Mesothelial cell of epicardium (in vitro differentiated cells): Measurements from ENCODE around the gene JUND. TPM values are rescaled to one million over a fixed set of nuclear protein-coding genes. Genes with fewer than 3 reads are reported as not detected.

Experiments
- DNase-seq, 2 experiments: peaks; one replicate each; pipeline ENCODE4 v3.0.0; 2021; ENCODE audit warnings: low spot score in 2 of 2; ENCODE audit not compliant: unreplicated experiment in 2 of 2
- H3K27ac Mint-ChIP-seq: 2 replicates; pipeline ENCODE4 v1.8.0; 2021; ENCODE audit warnings: mixed read lengths
- H3K27me3 Mint-ChIP-seq: 2 replicates; pipeline ENCODE4 v1.8.0; 2021; ENCODE audit warnings: low read depth, mixed read lengths
- H3K36me3 Mint-ChIP-seq: 2 replicates; pipeline ENCODE4 v1.8.0; 2021; ENCODE audit warnings: mixed read lengths
- H3K4me1 Mint-ChIP-seq: 2 replicates; pipeline ENCODE4 v1.8.0; 2021; ENCODE audit warnings: mixed read lengths
- H3K4me3 Mint-ChIP-seq: 2 replicates; pipeline ENCODE4 v1.8.0; 2021; ENCODE audit warnings: mild to moderate bottlenecking, moderate library complexity, mixed read lengths
- H3K9me3 Mint-ChIP-seq: 2 replicates; pipeline ENCODE4 v1.8.0; 2021; ENCODE audit warnings: mixed read lengths
- CTCF ChIP-seq: fragments of 200-600 bp; sonication (generic); IDR thresholded peaks from one replicate; pipeline ENCODE4 v1.5.0; 2021; ENCODE audit warnings: antibody characterized with exemption; ENCODE audit not compliant: unreplicated experiment
- total RNA-seq: library from RNA; stranded (reverse); gene quantifications from 3 replicates; pipeline ENCODE4 v1.2.1, GENCODE V29; 2021

The JUND gene
- total RNA-seq, 1 donor from 2014 or later: 276 TPM

DNA sequence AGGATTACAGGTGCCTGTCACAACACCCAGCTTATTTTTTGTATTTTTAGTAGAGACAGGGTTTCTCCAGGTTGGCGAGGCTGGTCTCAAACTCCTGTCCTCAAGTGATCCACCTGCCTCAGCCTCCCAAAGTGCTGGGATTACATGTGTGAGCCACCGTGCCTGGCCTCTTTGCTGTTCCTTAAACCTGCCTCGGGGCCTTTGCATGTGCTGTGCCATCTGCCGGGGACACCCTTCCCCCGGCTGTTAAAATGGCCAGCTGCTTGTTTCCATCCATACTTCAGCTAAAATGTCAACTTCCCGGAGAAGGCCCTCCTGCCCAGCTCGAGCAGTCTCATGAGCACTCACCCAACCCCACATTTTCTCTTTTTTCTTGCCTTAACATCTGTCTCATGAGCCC, 36.1 kb downstream of the JUND start:
- H3K27ac Mint-ChIP-seq: no peak overlapping the region
- no peak for DNase-seq
- H3K36me3 Mint-ChIP-seq: no peaks in the 10 kb centered on the region
- H3K4me3 Mint-ChIP-seq: no peak overlapping the region
- no peak for TF ChIP-seq CTCF
- H3K4me1 Mint-ChIP-seq: peaks cover 1% of the 10 kb centered on the region
- peaks cover 12% of the 10 kb centered on the region for H3K27me3 Mint-ChIP-seq
- H3K9me3 Mint-ChIP-seq: no peaks in the 10 kb centered on the region

DNA sequence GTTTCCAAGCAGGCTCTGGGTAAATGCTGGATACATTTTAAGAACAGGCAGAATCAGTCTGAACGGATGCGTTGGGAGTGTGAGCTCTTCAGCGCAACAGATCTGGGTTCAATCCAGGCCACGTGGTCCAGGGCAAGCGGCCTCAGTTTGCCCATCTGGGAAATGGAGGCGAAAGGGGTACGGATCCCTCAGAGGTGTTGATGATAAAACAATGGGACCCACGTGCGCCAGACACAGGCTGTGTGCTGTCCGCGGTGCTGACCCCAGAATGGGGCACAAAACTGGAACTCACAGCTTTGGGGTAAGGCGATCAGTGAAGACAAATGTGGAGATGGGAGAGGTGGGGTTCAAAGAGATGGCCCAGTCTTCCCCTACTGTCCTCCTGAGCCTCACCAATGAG, 42.1 kb downstream of the JUND start:
- no peaks in the 10 kb centered on the region for H3K9me3 Mint-ChIP-seq
- no peak for TF ChIP-seq CTCF
- no peak overlapping the region for H3K4me3 Mint-ChIP-seq
- no peaks in the 10 kb centered on the region for H3K36me3 Mint-ChIP-seq
- H3K4me1 Mint-ChIP-seq: no peaks in the 10 kb centered on the region
- peaks cover 43% of the 10 kb centered on the region for H3K27me3 Mint-ChIP-seq
- H3K27ac Mint-ChIP-seq: no peak overlapping the region
- no peak for DNase-seq

GRCh38 chr19:18234194-18234593, 47.2 kb downstream of the JUND start:
- peaks cover 63% of the 10 kb centered on the region for H3K27me3 Mint-ChIP-seq
- H3K4me1 Mint-ChIP-seq: peaks cover 6% of the 10 kb centered on the region
- TF ChIP-seq CTCF: no peak
- no peak overlapping the region for H3K27ac Mint-ChIP-seq
- DNase-seq: no peak
- H3K36me3 Mint-ChIP-seq: no peaks in the 10 kb centered on the region
- H3K9me3 Mint-ChIP-seq: peaks cover 6% of the 10 kb centered on the region
- no peak overlapping the region for H3K4me3 Mint-ChIP-seq

DNA sequence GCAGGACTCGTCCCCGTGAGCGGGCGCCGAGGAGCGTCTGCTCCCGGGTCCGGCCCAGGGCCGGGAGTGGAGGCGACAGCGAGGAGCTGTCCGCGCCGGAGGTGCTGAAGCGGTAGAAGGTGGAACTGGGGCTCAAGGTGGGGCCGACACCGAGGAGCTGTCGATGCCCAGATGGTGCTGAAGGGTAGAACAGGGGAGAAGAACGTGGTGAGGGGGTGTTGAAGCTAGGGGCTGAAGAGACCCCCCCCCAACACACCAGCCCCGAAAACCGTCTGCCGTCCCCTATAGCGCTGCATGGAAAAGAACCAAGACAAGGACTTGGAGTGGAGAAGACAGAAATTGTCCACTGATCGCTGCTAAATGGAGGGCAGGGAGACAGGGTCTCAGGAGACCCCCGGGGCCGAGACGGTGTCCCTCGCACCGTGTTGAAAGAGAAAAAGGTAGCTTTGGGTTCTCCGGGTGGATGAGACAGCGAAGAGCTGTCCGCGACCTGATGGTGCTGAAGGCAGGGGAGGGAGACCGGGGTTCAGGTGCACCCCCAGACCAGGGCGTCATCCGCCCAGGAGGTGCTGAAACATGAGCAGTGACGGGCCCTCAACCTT, 48.1 kb downstream of the JUND start:
- Mint-ChIP-seq H3K27me3 (peaks cover 62% of the 10 kb centered on the region), H3K36me3 (no peaks in the 10 kb centered on the region), H3K9me3 (peaks cover 6% of the 10 kb centered on the region), H3K27ac (no peak overlapping the region), H3K4me1 (peaks cover 6% of the 10 kb centered on the region), H3K4me3 (no peak overlapping the region)
- peak; percentile 63 to 87 for DNase-seq
- no peak for TF ChIP-seq CTCF

DNA sequence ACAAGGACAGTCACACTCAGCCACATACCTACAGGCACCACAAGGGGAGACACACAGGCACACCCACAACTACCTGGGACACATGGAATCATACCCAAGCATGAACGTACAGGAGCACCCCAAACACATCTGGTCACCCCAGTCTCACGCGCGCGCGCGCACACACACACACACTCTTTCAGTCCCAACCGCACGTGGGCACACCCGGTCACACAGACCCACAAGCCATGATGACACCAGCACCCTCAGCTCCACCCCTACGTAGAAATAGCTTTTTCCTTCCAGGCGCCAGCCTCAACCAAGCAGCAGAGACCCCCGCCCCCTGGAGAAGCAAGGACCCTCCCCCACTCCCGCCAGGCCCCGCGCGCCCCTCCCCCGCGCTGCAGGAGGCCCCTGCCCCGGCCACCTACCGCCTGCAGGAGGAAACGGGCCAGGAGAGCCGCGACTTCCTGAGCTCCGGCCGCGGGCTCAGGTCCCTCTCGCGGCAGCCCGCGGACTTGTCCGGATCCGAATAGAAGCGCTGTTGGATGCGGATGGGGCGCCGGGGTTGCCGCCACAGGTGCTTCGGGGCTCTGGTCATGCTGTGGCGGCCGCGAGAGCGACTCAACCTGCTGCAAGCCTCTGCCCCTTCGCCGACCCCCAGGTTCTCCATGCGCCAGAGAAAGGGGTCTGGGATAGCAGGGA, 48.7 kb downstream of the JUND start:
- no peak for DNase-seq
- peak overlapping the region; percentile 34 for H3K4me3 Mint-ChIP-seq
- peaks cover 6% of the 10 kb centered on the region for H3K4me1 Mint-ChIP-seq
- no peak overlapping the region for H3K27ac Mint-ChIP-seq
- no peak for TF ChIP-seq CTCF
- H3K36me3 Mint-ChIP-seq: no peaks in the 10 kb centered on the region
- peaks cover 6% of the 10 kb centered on the region for H3K9me3 Mint-ChIP-seq
- peaks cover 66% of the 10 kb centered on the region for H3K27me3 Mint-ChIP-seq
